ENCODE results near the gene RBM4B. TPM values are rescaled to one million over a fixed set of nuclear protein-coding genes. Genes with fewer than 3 reads are reported as not detected.

The RBM4B gene
- total and polyA plus RNA-seq, 2 of the 13 experiments (the other 11 are each of a cell fraction or from before 2014, with no cell fraction given), result 25.8 to 32.4 TPM

DNA sequence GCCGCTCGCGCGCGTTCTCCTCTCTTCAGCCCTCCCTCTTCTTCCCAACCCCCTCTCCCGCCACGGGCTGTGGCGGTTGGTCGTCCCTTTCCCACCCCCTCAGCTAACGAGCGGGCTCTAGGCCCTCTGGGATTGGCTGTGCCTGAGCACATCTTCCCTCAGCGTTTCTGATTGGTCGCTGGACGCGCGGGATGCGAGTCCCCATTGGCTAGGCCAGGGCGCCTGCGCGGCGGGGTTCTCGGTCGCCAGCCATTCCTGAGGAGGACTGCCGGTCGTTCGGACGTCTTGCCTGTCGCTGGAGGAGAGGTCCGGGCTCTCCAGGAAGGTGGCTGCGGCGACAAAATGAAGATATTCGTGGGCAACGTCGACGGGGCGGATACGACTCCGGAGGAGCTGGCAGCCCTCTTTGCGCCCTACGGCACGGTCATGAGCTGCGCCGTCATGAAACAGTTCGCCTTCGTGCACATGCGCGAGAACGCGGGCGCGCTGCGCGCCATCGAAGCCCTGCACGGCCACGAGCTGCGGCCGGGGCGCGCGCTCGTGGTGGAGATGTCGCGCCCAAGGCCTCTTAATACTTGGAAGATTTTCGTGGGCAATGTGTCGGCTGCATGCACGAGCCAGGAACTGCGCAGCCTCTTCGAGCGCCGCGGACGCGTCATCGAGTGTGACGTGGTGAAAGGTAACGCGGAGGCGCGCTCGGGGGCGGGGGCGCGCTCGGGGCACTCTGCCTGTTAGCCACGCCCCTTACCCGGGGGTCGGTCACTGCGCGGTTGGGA, 61.1 kb downstream of the RBM4B start, which contains the start of gene RBM14 (continued):
- TF ChIP-seq RFXAP (CRISPR knock-in tag; IDR thresholded peaks at IDR 0.05; ENCODE audit: borderline replicate concordance), result peak; percentile 93
- peak; percentile 66; the same call in 1 of the 2 replicates for TF ChIP-seq CSRNP1 (CRISPR knock-in tag; IDR thresholded peaks at IDR 0.05)
- peak; percentile 76 for TF ChIP-seq ZSCAN9 (CRISPR knock-in tag; IDR thresholded peaks at IDR 0.05; ENCODE audit: borderline replicate concordance)
- TF ChIP-seq CCDC6 (CRISPR knock-in tag; IDR thresholded peaks at IDR 0.05), result peak; percentile 63; the same call in 1 of the 2 replicates
- TF ChIP-seq SNAPC2 (CRISPR knock-in tag; IDR thresholded peaks at IDR 0.05), result peak; percentile 50; the same call in 1 of the 2 replicates
- peak; percentile 60 for TF ChIP-seq BORCS8-MEF2B (CRISPR knock-in tag; IDR thresholded peaks at IDR 0.05)
- TF ChIP-seq GMEB1 (CRISPR knock-in tag; IDR thresholded peaks at IDR 0.05; ENCODE audit: borderline replicate concordance), result peak; percentile 68; the same call in 1 of the 2 replicates
- TF ChIP-seq JUND (CRISPR knock-in tag; IDR thresholded peaks at IDR 0.05), result peak; percentile 20
- no peak for TF ChIP-seq NAIF1 (CRISPR knock-in tag; IDR thresholded peaks at IDR 0.05; ENCODE audit: borderline replicate concordance)
- TF ChIP-seq FOXM1 (CRISPR knock-in tag; IDR thresholded peaks at IDR 0.05), result no peak
- TF ChIP-seq RXRB (CRISPR knock-in tag; IDR thresholded peaks at IDR 0.05; ENCODE audit: borderline replicate concordance), result peak; percentile 32; the same call in 1 of the 2 replicates
- TF ChIP-seq, protein P1, sequence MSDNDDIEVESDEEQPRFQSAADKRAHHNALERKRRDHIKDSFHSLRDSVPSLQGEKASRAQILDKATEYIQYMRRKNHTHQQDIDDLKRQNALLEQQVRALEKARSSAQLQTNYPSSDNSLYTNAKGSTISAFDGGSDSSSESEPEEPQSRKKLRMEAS (IDR thresholded peaks at IDR 0.05), result peak; percentile 87
- TF ChIP-seq SIN3A (IDR thresholded peaks at IDR 0.05; ENCODE audit: borderline replicate concordance, low read depth, low read length), result peak; percentile 80; the same call in 1 of the 2 replicates
- TF ChIP-seq TAF1 (CRISPR knock-in tag; IDR thresholded peaks at IDR 0.05), result peak; percentile 97
- peak; percentile 73; the same call in 1 of the 2 replicates for TF ChIP-seq NFATC3 (CRISPR knock-in tag; IDR thresholded peaks at IDR 0.05)
- 0 out of 2 replicates have a peak, but pooled peaks have one; percentile 77 for TF ChIP-seq ZNF564 (CRISPR knock-in tag; IDR thresholded peaks at IDR 0.05)
- peak; percentile 86; the same call in 1 of the 2 replicates for TF ChIP-seq RARG (CRISPR knock-in tag; IDR thresholded peaks at IDR 0.05; ENCODE audit: low read depth)
- 0 out of 4 replicates have a peak, but pooled peaks of 1 of the 2 experiments have one; percentile 61 for TF ChIP-seq KLF16 (CRISPR knock-in tag; IDR thresholded peaks at IDR 0.05)
- no peak for TF ChIP-seq SMARCE1 (IDR thresholded peaks at IDR 0.05; ENCODE audit: borderline replicate concordance)
- TF ChIP-seq ERF (CRISPR knock-in tag; IDR thresholded peaks at IDR 0.05), result peak; percentile 66
- peak; percentile 83; the same call in 1 of the 2 replicates for TF ChIP-seq FIP1L1 (IDR thresholded peaks at IDR 0.05; ENCODE audit: borderline replicate concordance, insufficient read depth, low read depth, low read length)
- TF ChIP-seq ISX (CRISPR knock-in tag; conservative IDR thresholded peaks at IDR 0.05), result no peak
- TF ChIP-seq GABPA (IDR thresholded peaks at IDR 0.05; ENCODE audit: low read depth, low read length), result no peak
- 0 out of 2 replicates have a peak, but pooled peaks have one; percentile 37 for TF ChIP-seq GABPA (CRISPR knock-in tag; IDR thresholded peaks at IDR 0.05; ENCODE audit: low read depth)
- no peak for TF ChIP-seq ADNP (CRISPR knock-in tag; IDR thresholded peaks at IDR 0.05)
- TF ChIP-seq ZBTB42 (CRISPR knock-in tag; IDR thresholded peaks at IDR 0.05), result peak; percentile 67; the same call in 1 of the 2 replicates

All from HepG2 (cell line).